Thyroid gland (tissue), 4 donors: ENCODE data around the gene SLC35B3.

ENCODE experiments used
- CTCF ChIP-seq, 6 experiments: fragments of 200-600 bp in 3 of 6; fragments of 450-650 bp in 3 of 6; sonication (generic) in 3 of 6; IDR thresholded peaks; one replicate each; pipeline ENCODE4 v1.5.1; 2016 to 2019; ENCODE audit warnings: antibody characterized with exemption in 6 of 6, mild to moderate bottlenecking in 2 of 6, inconsistent platforms in 1 of 6, moderate library complexity in 1 of 6
- POLR2A ChIP-seq, 2 donors: fragments of 450-650 bp; IDR thresholded peaks; one replicate each; pipeline ENCODE4 v1.6.1; 2017; ENCODE audit warnings: antibody characterized with exemption in 2 of 2, mild to moderate bottlenecking in 2 of 2, moderate library complexity in 1 of 2

GRCh38 chr6:8483650-8484049 is 48.3 kb upstream of the SLC35B3 start:
- TF ChIP-seq CTCF (IDR thresholded peaks at IDR 0.05) (no peak), POLR2A (IDR thresholded peaks at IDR 0.05) (no peak)
